HG03196 (cell line): ENCODE data around the gene CCL28.

Experiments
- ATAC-seq: cut with Tn5 transposase; IDR thresholded peaks from one replicate; pipeline ENCODE4 v1.9.1; 2021; ENCODE audit not compliant: unreplicated experiment

Gene CCL28

DNA sequence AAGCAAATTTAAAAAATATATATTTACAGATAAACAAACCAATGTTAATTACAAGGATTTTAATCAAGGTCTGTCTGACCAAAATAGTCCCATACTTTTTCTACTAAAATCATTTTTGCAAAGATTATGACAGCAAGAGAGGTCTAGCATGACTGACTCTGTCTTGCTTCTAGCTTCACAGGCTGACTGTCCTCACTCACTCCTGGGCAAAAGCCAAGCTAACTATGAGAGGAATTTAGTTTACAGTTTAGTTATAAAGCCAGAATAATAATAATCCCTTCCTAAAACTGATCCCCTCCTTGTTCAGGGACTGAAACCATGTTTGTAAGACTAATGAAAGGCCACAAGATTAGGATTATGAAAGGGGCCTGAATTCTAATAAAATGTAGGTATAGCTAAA, 53.5 kb downstream of the CCL28 start:
- no peak for ATAC-seq

- no peak for ATAC-seq
These were observed 53.9 kb downstream of the CCL28 start for GRCh38 chr5:43358301-43358700.

DNA sequence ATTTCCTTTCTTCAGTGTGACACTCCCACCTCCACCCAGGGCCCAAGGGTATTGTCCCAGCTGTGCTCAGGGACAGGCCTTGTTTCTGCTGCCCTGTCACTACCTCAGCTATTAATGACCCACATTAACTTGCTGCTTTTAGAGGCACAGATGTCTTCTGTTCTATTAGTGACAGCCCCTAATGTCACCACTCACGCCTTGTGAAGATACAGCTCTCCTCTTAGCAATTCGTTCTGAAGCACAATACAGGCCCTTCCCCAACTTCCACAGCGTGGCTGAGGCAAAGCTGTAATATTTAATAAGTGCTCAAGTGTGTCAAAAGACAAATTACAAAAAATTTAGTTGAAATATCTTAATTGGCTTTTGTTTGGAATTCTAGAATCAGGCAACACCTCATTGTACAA, 54.3 kb downstream of the CCL28 start:
- no peak for ATAC-seq

DNA sequence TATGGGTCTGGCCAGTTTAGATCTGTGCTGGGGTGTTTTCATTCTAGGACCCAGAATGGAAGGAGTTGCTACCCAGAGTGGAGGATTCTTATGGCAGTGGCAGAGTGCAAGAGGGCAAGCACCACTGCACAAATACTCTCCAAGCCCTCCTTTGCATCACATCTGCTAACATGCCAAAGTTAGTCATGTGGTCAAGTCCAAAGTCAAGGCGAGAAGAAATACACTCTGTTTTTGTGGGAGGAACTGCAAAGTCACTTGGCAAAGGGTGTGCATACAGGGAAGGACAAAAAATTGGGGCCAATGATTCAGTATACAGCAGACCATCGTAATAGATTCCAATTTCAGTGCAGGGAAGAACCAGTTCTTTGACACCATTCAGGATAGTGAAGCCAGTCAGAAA, 55.1 kb downstream of the CCL28 start:
- ATAC-seq, result no peak

DNA sequence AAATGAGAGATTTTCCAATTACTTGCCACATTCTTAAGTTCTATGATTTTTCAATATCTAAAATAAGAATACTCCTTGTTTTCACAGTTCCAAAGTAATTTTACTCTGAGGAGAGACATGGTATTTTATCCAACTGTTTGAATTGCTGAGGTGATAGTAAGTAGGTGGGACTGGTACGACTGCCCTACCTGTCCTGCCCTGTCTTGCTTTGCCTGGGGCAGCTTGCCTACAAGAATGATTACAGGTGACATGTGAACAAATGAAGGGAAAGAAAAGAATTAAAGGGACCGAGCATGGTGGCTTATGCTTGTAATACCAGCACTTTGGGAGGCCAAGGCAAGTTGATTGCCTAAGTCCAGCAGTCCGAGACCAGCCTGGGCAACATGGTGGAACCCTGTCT, 57.4 kb downstream of the CCL28 start:
- ATAC-seq, result no peak

GRCh38 chr5:43353668-43354067, 58.5 kb downstream of the CCL28 start:
- no peak for ATAC-seq

DNA sequence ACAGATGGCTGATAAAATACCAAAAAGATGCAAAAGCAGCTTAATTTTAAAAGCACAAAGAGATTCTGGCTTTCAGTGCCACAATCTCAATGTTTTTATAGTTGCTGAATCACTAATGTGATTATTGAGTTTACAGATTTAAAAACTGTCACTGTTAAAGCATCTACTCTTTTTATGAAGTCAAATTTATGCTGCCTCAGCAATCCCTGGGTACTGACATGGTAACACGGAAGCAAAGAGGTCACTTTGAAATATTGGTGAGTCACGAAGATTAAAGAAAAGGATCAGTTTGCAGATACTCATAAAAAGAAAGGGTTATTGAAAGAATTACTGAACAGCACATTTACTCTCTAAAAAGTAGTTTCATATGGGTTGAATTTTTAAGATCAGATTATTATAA, 59.3 kb downstream of the CCL28 start:
- ATAC-seq, result no peak

- ATAC-seq, result no peak
These were observed 60.1 kb downstream of the CCL28 start for GRCh38 chr5:43352131-43352530.

- no peak for ATAC-seq
These were observed 63.3 kb downstream of the CCL28 start for GRCh38 chr5:43348861-43349363.

DNA sequence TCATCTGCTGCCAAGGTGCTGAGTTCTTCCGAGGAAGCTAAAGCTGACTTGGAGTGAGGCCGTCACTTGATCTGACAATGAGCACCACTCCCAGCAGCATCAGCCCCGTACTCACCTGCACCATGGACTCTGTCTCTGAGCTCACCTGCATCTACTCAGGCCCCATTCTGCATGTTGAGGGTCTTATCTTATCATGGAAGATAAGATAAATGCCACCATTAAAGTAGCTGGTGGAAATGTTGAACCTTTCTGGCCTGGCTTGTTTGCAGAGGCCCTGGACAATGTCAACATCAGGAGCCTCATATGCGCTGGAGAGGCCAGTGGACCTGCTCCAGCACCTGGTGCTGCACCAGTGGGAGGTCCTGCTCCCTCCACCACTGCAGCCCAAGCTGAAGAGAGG, 64.0 kb downstream of the CCL28 start:
- no peak for ATAC-seq

DNA sequence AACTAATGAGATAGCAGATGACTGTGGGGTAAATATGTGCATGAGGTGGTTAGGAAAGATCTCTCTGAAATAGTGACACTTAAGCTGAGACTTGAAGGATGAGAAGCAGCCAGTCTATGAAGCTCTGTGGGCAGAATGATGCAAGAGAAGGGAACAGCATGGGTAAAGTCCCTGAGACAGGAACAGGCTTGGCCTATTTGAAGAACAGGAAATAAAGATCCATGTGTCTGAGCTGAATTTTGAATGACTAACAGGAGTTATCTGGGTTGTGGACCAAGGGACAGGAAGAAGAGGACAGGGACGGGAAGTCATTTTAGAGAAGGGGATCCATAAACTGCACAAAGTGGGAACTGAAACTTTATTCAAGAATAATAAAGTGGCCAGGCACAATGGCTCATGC, 73.3 kb downstream of the CCL28 start:
- ATAC-seq, result no peak

GRCh38 chr5:43336159-43336558, 76.0 kb downstream of the CCL28 start:
- ATAC-seq, result no peak

DNA sequence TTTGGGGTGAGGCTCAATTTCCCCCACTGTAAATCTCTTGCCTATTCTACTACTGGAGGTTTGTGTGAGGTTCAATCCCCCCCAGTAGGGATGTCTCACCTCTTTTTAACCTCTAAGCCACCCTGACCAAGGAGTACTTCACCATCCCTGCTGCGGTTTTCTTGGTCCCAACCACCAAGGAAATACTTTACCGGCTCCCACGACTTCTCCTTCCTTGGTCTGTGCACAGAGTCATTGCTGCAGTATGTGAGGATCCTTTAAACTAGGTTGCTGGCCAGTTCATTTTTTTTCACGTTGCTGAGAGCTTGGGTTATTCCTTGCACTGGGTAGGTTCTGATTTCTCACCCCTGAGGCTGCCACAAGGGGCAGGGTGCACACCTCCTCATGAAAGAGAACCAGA, 76.5 kb downstream of the CCL28 start:
- no peak for ATAC-seq

- no peak for ATAC-seq
These were observed 79.8 kb downstream of the CCL28 start for GRCh38 chr5:43332401-43332800.
